ENCODE measurements around the gene SLC25A41. TPM values are rescaled to one million over a fixed set of nuclear protein-coding genes. Genes with fewer than 3 reads are reported as not detected.
A peak's percentile ranks its signal among the peaks of the same experiment; 100 is the strongest.

SLC25A41 gene
- total RNA-seq, 2 donors from 2014 or later = not detected

GRCh38 chr19:6470173-6470572, 36.6 kb upstream of the SLC25A41 start:
- Mint-ChIP-seq H3K4me1 (ENCODE audit: low read depth in 2 of 2) (no peaks in the 10 kb centered on the region), H3K4me3 (no peak overlapping the region), H3K27me3 (no peaks in the 10 kb centered on the region), H3K27ac (no peak overlapping the region), H3K9me3 (no peaks in the 10 kb centered on the region), H3K36me3 (no peaks in the 10 kb centered on the region)
- DNase-seq (ENCODE audit: low spot score) (no peak), ATAC-seq (no peak)

- no peaks in the 10 kb centered on the region for H3K36me3 Mint-ChIP-seq
- peaks cover 0 to 6% of the 10 kb centered on the region in 2 donors for H3K4me1 Mint-ChIP-seq (ENCODE audit: low read depth in 2 of 2)
- no peak for ATAC-seq
- DNase-seq (ENCODE audit: low spot score) = no peak
- no peak overlapping the region for H3K4me3 Mint-ChIP-seq
- H3K9me3 Mint-ChIP-seq = no peaks in the 10 kb centered on the region
- no peak overlapping the region for H3K27ac Mint-ChIP-seq
- no peaks in the 10 kb centered on the region for H3K27me3 Mint-ChIP-seq
Measured at GRCh38 chr19:6467384-6467783, 33.8 kb upstream of the SLC25A41 start.

- Mint-ChIP-seq H3K4me3 (no peak overlapping the region), H3K36me3 (no peaks in the 10 kb centered on the region), H3K27ac (no peak overlapping the region), H3K9me3 (no peaks in the 10 kb centered on the region), H3K4me1 (ENCODE audit: low read depth in 2 of 2) (peaks cover 0 to 6% of the 10 kb centered on the region in 2 donors), H3K27me3 (no peaks in the 10 kb centered on the region)
- ATAC-seq = peak in 1 of 2 donors; percentile 14
- DNase-seq (ENCODE audit: low spot score) = no peak
Measured at GRCh38 chr19:6466526-6467248, 33.1 kb upstream of the SLC25A41 start.

- ATAC-seq (no peak), DNase-seq (ENCODE audit: low spot score) (no peak)
- peaks cover 1 to 7% of the 10 kb centered on the region in 2 donors for H3K4me1 Mint-ChIP-seq (ENCODE audit: low read depth in 2 of 2)
- H3K27ac Mint-ChIP-seq = no peak overlapping the region
- H3K9me3 Mint-ChIP-seq = no peaks in the 10 kb centered on the region
- no peak overlapping the region for H3K4me3 Mint-ChIP-seq
- no peaks in the 10 kb centered on the region for H3K27me3 Mint-ChIP-seq
- H3K36me3 Mint-ChIP-seq = no peaks in the 10 kb centered on the region
Measured at GRCh38 chr19:6465663-6466062, 32.1 kb upstream of the SLC25A41 start.

- no peak overlapping the region for H3K27ac Mint-ChIP-seq
- H3K4me3 Mint-ChIP-seq = no peak overlapping the region
- H3K36me3 Mint-ChIP-seq = no peaks in the 10 kb centered on the region
- H3K4me1 Mint-ChIP-seq (ENCODE audit: low read depth in 2 of 2) = peaks cover 8 to 12% of the 10 kb centered on the region in 2 donors
- no peaks in the 10 kb centered on the region for H3K27me3 Mint-ChIP-seq
- ATAC-seq = no peak
- no peaks in the 10 kb centered on the region for H3K9me3 Mint-ChIP-seq
- no peak for DNase-seq (ENCODE audit: low spot score)
Measured at GRCh38 chr19:6465006-6465405, 31.4 kb upstream of the SLC25A41 start.

GRCh38 chr19:6464070-6464873, 30.7 kb upstream of the SLC25A41 start, which contains the start of gene CRB3:
CRB3 (plus strand) TSS chr19:6464271; CDS start chr19:6464702, 431 bp downstream.
- H3K27ac Mint-ChIP-seq = no peak within 1 kb of the TSS
- H3K27me3 Mint-ChIP-seq = no peaks in the 10 kb centered on the region
- H3K9me3 Mint-ChIP-seq = no peaks in the 10 kb centered on the region
- H3K36me3 Mint-ChIP-seq = no peaks in the 10 kb centered on the region
- H3K4me3 Mint-ChIP-seq = no peak within 1 kb of the TSS
- DNase-seq (ENCODE audit: low spot score) = no peak
- no peak for ATAC-seq
- peaks cover 11 to 13% of the 10 kb centered on the region in 2 donors for H3K4me1 Mint-ChIP-seq (ENCODE audit: low read depth in 2 of 2)

- no peaks in the 10 kb centered on the region for H3K27me3 Mint-ChIP-seq
- DNase-seq (ENCODE audit: low spot score) = peak; percentile 98
- no peaks in the 10 kb centered on the region for H3K36me3 Mint-ChIP-seq
- ATAC-seq = peak; percentile 93 to 95
- peak overlapping the region; percentile 95 for H3K4me3 Mint-ChIP-seq
- no peaks in the 10 kb centered on the region for H3K9me3 Mint-ChIP-seq
- H3K4me1 Mint-ChIP-seq (ENCODE audit: low read depth in 2 of 2) = peaks cover 17 to 19% of the 10 kb centered on the region in 2 donors
- H3K27ac Mint-ChIP-seq = peak overlapping the region; percentile 80 to 83
Measured at GRCh38 chr19:6460099-6460884, 26.7 kb upstream of the SLC25A41 start.

- Mint-ChIP-seq H3K9me3 (no peaks in the 10 kb centered on the region), H3K27me3 (no peaks in the 10 kb centered on the region), H3K36me3 (no peaks in the 10 kb centered on the region), H3K4me3 (peak within 1 kb of the TSS; percentile 95), H3K27ac (peak within 1 kb of the TSS; percentile 80 to 83), H3K4me1 (ENCODE audit: low read depth in 2 of 2) (peaks cover 16 to 17% of the 10 kb centered on the region in 2 donors)
- DNase-seq (ENCODE audit: low spot score) (peak; percentile 70), ATAC-seq (peak; percentile 55 to 69)
Measured at GRCh38 chr19:6459262-6460098, 25.9 kb upstream of the SLC25A41 start, which contains the start of gene SLC25A23. SLC25A23 (minus strand) TSS chr19:6459792; CDS start chr19:6459628, 164 bp downstream.

- H3K4me1 Mint-ChIP-seq (ENCODE audit: low read depth in 2 of 2) = peaks cover 13 to 17% of the 10 kb centered on the region in 2 donors
- ATAC-seq = no peak
- H3K36me3 Mint-ChIP-seq = no peaks in the 10 kb centered on the region
- no peak for DNase-seq (ENCODE audit: low spot score)
- H3K9me3 Mint-ChIP-seq = no peaks in the 10 kb centered on the region
- H3K27me3 Mint-ChIP-seq = no peaks in the 10 kb centered on the region
- peak overlapping the region; percentile 90 for H3K4me3 Mint-ChIP-seq
- peak overlapping the region in 1 of 2 donors; percentile 68 for H3K27ac Mint-ChIP-seq
Measured at GRCh38 chr19:6458695-6459261, 25.2 kb upstream of the SLC25A41 start.

- Mint-ChIP-seq H3K9me3 (no peaks in the 10 kb centered on the region), H3K4me3 (peak overlapping the region; percentile 90), H3K36me3 (no peaks in the 10 kb centered on the region), H3K27me3 (no peaks in the 10 kb centered on the region), H3K4me1 (ENCODE audit: low read depth in 2 of 2) (peaks cover 12 to 17% of the 10 kb centered on the region in 2 donors), H3K27ac (peak overlapping the region in 1 of 2 donors; percentile 68)
- ATAC-seq (no peak), DNase-seq (ENCODE audit: low spot score) (no peak)
Measured at GRCh38 chr19:6457958-6458694, 24.6 kb upstream of the SLC25A41 start.

- Mint-ChIP-seq H3K9me3 (no peaks in the 10 kb centered on the region), H3K27ac (no peak overlapping the region), H3K4me3 (no peak overlapping the region), H3K27me3 (no peaks in the 10 kb centered on the region), H3K4me1 (ENCODE audit: low read depth in 2 of 2) (peaks cover 12 to 17% of the 10 kb centered on the region in 2 donors), H3K36me3 (no peaks in the 10 kb centered on the region)
- no peak for ATAC-seq
- no peak for DNase-seq (ENCODE audit: low spot score)
Measured at GRCh38 chr19:6455924-6456323, 22.4 kb upstream of the SLC25A41 start.

GRCh38 chr19:6453951-6454565, 20.5 kb upstream of the SLC25A41 start:
- Mint-ChIP-seq H3K9me3 (no peaks in the 10 kb centered on the region), H3K4me3 (no peak overlapping the region), H3K36me3 (no peaks in the 10 kb centered on the region), H3K27ac (no peak overlapping the region), H3K4me1 (ENCODE audit: low read depth in 2 of 2) (peaks cover 6% of the 10 kb centered on the region in 2 donors), H3K27me3 (no peaks in the 10 kb centered on the region)
- DNase-seq (ENCODE audit: low spot score) = no peak
- no peak for ATAC-seq

All from natural killer cell treated with Interleukin-12 subunit alpha and Interleukin-12 subunit beta and Interleukin-15 and Interleukin-18, amount 100 ng/mL, for 72 hours (primary cell).